GM12878 (cell line): Measurements from ENCODE around the gene MORC1. TPM values are rescaled to one million over a fixed set of nuclear protein-coding genes. Genes with fewer than 3 reads are reported as not detected.

Experiments
- ATAC-seq: fragments of 200-7000 bp; cut with Tn5 transposase; 3 replicates; pipeline ENCODE4 v1.9.1; 2020; ENCODE audit warnings: mild to moderate bottlenecking, moderate library complexity
- BruUV-seq: library from RNA; stranded (reverse); fragments of 400-500 nt; replicated peaks from 2 replicates; lab custom pipeline; 2021; lab: Mats Ljungman, UMichigan
- CTCF ChIA-PET: fragments of 300-600 bp; sonication (Branson Sonifier 250); formaldehyde crosslinking; extraction: SDS; loops from one replicate; lab custom pipeline; 2021; ENCODE audit warnings: inconsistent platforms; lab: Yijun Ruan, JAX
- POLR2A ChIA-PET: fragments of 350-600 bp; formaldehyde crosslinking; extraction: SDS; loops from one replicate; lab custom pipeline; 2021; ENCODE audit warnings: inconsistent platforms; lab: Charles Lee
- RAD21 ChIA-PET: fragments of 300-600 bp; sonication (Branson Sonifier 250); formaldehyde crosslinking; loops from one replicate; lab custom pipeline; 2023; ENCODE audit warnings: antibody characterized with exemption; ENCODE audit not compliant: unreplicated experiment; lab: Charles Lee
- SMC1A ChIA-PET: fragments of 300-600 bp; sonication (Branson Sonifier 250); formaldehyde crosslinking; loops from one replicate; lab custom pipeline; 2023; ENCODE audit not compliant: unreplicated experiment, uncharacterized antibody; lab: Charles Lee
- DNase-seq: peaks from one replicate; pipeline ENCODE4 v3.0.0-alpha.2; 2011; ENCODE audit warnings: low read depth, low spot score
- FAIRE-seq: peaks from 3 replicates; lab custom pipeline; 2011; peaks lifted over from hg19 to GRCh38; lab: Jason Lieb, UNC
- H2AFZ ChIP-seq: 2 replicates; pipeline ENCODE4 v1.6.0; 2011; ENCODE audit warnings: low read depth, low read length, control low read depth; ENCODE audit not compliant: control insufficient read depth
- H3K27ac ChIP-seq: 2 replicates; pipeline ENCODE4 v1.5.1; 2011; ENCODE audit warnings: control low read depth; ENCODE audit not compliant: control insufficient read depth, insufficient read depth
- H3K27me3 ChIP-seq, 2 experiments: replicated peaks in 1 of 2; 2 replicates each; pipeline versions ENCODE4 v1.6.0 to v1.6.1; 2011; ENCODE audit warnings: low read length in 1 of 2; ENCODE audit not compliant: control insufficient read depth in 2 of 2, insufficient read depth in 2 of 2
- H3K36me3 ChIP-seq, 2 experiments: 2 replicates each; pipeline ENCODE4 v1.5.1; 2011; ENCODE audit warnings: low read length in 1 of 2; ENCODE audit not compliant: control insufficient read depth in 2 of 2, insufficient read depth in 2 of 2
- H3K4me1 ChIP-seq: 2 replicates; pipeline ENCODE4 v1.6.1; 2011; ENCODE audit warnings: mild to moderate bottlenecking, low read length, moderate library complexity, mixed read lengths; ENCODE audit not compliant: control insufficient read depth, insufficient read depth
- H3K4me2 ChIP-seq: 2 replicates; pipeline ENCODE4 v1.6.0; 2011; ENCODE audit warnings: control low read depth; ENCODE audit not compliant: control insufficient read depth, insufficient read depth
- H3K4me3 ChIP-seq: fragments of 200-600 bp; sonication (generic); 2 replicates; pipeline ENCODE4 v1.5.1; 2016
- H3K79me2 ChIP-seq: 2 replicates; pipeline ENCODE4 v1.6.0; 2011; ENCODE audit warnings: low read length; ENCODE audit not compliant: control insufficient read depth, insufficient read depth
- H3K9ac ChIP-seq: 2 replicates; pipeline ENCODE4 v1.8.0; 2011; ENCODE audit warnings: low read length, control low read depth, mixed read lengths; ENCODE audit not compliant: control insufficient read depth, insufficient read depth
- H3K9me3 ChIP-seq: replicated peaks from 3 replicates; pipeline ENCODE4 v1.5.1; 2011; ENCODE audit warnings: mild to moderate bottlenecking, low read length; ENCODE audit not compliant: control insufficient read depth, insufficient read depth
- H4K20me1 ChIP-seq: 2 replicates; pipeline ENCODE4 v1.6.0; 2011; ENCODE audit not compliant: control insufficient read depth, insufficient read depth
- BCL11A ChIP-seq: IDR thresholded peaks from 2 replicates; pipeline ENCODE4 v1.6.1; 2011; ENCODE audit warnings: low read depth, low read length
- CHD4 ChIP-seq: fragments of 200-600 bp; sonication (generic); IDR thresholded peaks from 2 replicates; pipeline ENCODE4 v1.6.1; 2016; ENCODE audit warnings: mild to moderate bottlenecking
- CREM ChIP-seq: IDR thresholded peaks from 2 replicates; pipeline ENCODE4 v1.6.1; 2014; ENCODE audit warnings: antibody characterized with exemption, low read depth
- EP300 ChIP-seq, 2 experiments: fragments of 150-350 bp in 1 of 2; IDR thresholded peaks; 2 replicates each; pipeline ENCODE4 v1.6.1; 2011 to 2012; ENCODE audit warnings: low read depth in 2 of 2, low read length in 2 of 2, borderline replicate concordance in 1 of 2, improper control_type of control experiment in 1 of 2, inconsistent platforms in 1 of 2; ENCODE audit not compliant: control insufficient read depth in 1 of 2
- FOXM1 ChIP-seq: IDR thresholded peaks from 2 replicates; pipeline ENCODE4 v1.6.1; 2012; ENCODE audit warnings: low read depth, mild to moderate bottlenecking, inconsistent platforms, low read length, moderate library complexity
- GABPA ChIP-seq: IDR thresholded peaks from 2 replicates; pipeline ENCODE4 v1.6.1; 2014; ENCODE audit warnings: antibody characterized with exemption, low read depth, mild to moderate bottlenecking, inconsistent platforms
- HCFC1 ChIP-seq: fragments of 150-350 bp; IDR thresholded peaks from 2 replicates; pipeline ENCODE4 v1.6.1; 2014; ENCODE audit warnings: low read length
- MEF2B ChIP-seq: fragments of 450-650 bp; IDR thresholded peaks from 2 replicates; pipeline ENCODE4 v1.6.1; 2018; ENCODE audit warnings: mild to moderate bottlenecking, moderate library complexity; ENCODE audit not compliant: partially characterized antibody, poor library complexity, severe bottlenecking
- RAD21 ChIP-seq: IDR thresholded peaks from 2 replicates; pipeline ENCODE4 v1.6.1; 2011; ENCODE audit warnings: mild to moderate bottlenecking, low read depth, low read length, moderate library complexity; ENCODE audit not compliant: insufficient read depth
- RUNX3 ChIP-seq: IDR thresholded peaks from 2 replicates; pipeline ENCODE4 v1.6.1; 2012; ENCODE audit warnings: low read length, inconsistent platforms
- SMAD5 ChIP-seq: IDR thresholded peaks from 2 replicates; pipeline ENCODE4 v1.6.1; 2016; ENCODE audit warnings: antibody characterized with exemption, low read depth
- TARDBP ChIP-seq: IDR thresholded peaks from 2 replicates; pipeline ENCODE4 v1.6.1; 2016; ENCODE audit warnings: borderline replicate concordance
- ZNF24 ChIP-seq: fragments of 450-650 bp; IDR thresholded peaks from 2 replicates; pipeline ENCODE4 v1.6.1; 2017; ENCODE audit warnings: antibody characterized with exemption, mild to moderate bottlenecking
- WGBS: methylation state at CpG from one replicate; pipeline ENCODE4 v1.1.6; 2016; ENCODE audit warnings: low lambda C conversion rate; ENCODE audit not compliant: insufficient replicate concordance, insufficient coverage; ENCODE audit errors: missing lambda C conversion rate; 5-methylcytosine and 5-hydroxymethylcytosine counted together
- in situ Hi-C: fragments of 300-500 bp; cut with MboI; formaldehyde crosslinking; loops from 9 replicates; pipeline ENCODE4 v1.14.3; 2018; ENCODE audit warnings: mixed read lengths
- intact Hi-C: fragments of 100-400 bp; cut with micrococcal nuclease; formaldehyde crosslinking; loops from one replicate; pipeline ENCODE4 v1.14.2; 2022; ENCODE audit not compliant: unreplicated experiment
- polyA plus RNA-seq, 11 experiments: library from polyadenylated mRNA; depleted of rRNA in 4 of 11; unstranded in 6 of 11; stranded (reverse) in 5 of 11; fragments of >200 nt; fragmentation: Nextera tagmentation in 4 of 11; fragmentation: Illumina TruSeq in 1 of 11; extraction: Ambion mirVana in 4 of 11; extraction: Trizol in 1 of 11; gene quantifications; 1 replicate in 1 of 11; 2 replicates in 10 of 11; pipeline versions ENCODE4 v1.2.1 to v1.2.3, GENCODE V29; 2011 to 2016; ENCODE audit warnings: inconsistent platforms in 2 of 11, missing spikeins in 2 of 11, low read depth in 1 of 11
- total RNA-seq, 4 experiments: library from RNA; depleted of rRNA in 3 of 4; stranded (reverse); fragments of >200 nt in 3 of 4; fragmentation: Illumina TruSeq in 1 of 4; extraction: Trizol in 1 of 4; gene quantifications; 2 replicates each; pipeline versions ENCODE4 v1.2.1 to v1.2.3, GENCODE V29; 2013 to 2021
- TF ChIP-seq, protein P1 (sequence below): fragments of 450-650 bp; IDR thresholded peaks from 2 replicates; pipeline ENCODE4 v1.6.1; 2017; ENCODE audit warnings: mild to moderate bottlenecking, low read depth, inconsistent platforms; ENCODE audit not compliant: poor library complexity, severe bottlenecking
- TF ChIP-seq, protein P2 (sequence below): IDR thresholded peaks from 2 replicates; pipeline ENCODE4 v1.6.1; 2012; ENCODE audit warnings: low read depth, low read length, improper control_type of control experiment
- TF ChIP-seq, protein P3 (sequence below): fragments of 150-350 bp; IDR thresholded peaks from 2 replicates; pipeline ENCODE4 v1.6.1; 2014; ENCODE audit warnings: mild to moderate bottlenecking, low read depth, low read length
- TF ChIP-seq, protein P4 (sequence below): fragments of 450-650 bp; IDR thresholded peaks from 2 replicates; pipeline ENCODE4 v1.6.1; 2017; ENCODE audit warnings: mild to moderate bottlenecking, moderate library complexity

MORC1 gene
- total and polyA plus RNA-seq, 10 of the 15 experiments (the other 5 are each of a cell fraction or from before 2014, with no cell fraction given) = 0.18 TPM; not detected in 9

DNA sequence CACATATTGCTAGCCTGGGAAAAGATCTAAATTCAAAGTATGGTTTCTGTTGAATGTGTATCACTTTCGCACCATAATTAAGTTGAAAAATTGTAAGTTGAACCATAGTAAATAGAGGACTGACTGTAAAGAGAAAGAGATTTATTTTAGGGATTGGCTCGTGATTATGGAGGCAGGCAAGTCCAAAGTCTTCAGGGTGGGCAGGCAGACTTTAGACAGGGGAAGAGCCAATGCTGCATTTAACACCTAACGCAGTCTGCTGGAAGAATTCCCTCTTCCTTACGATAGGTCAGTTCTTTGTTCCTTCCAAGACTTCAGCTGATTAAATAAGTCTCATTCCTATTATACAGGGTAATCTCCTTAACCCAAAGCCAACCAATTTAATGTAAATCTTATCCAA is 34.4 kb upstream of the MORC1 start:
- H3K9ac ChIP-seq = no peak overlapping the region
- no peaks in the 10 kb centered on the region for H3K27me3 ChIP-seq
- no peak overlapping the region for H3K27ac ChIP-seq
- no TSS peak for BruUV-seq
- no peak for DNase-seq
- H2AFZ ChIP-seq = no peak overlapping the region
- no peak for ATAC-seq
- ChIA-PET POLR2A (no interaction called here), SMC1A (no interaction called here), RAD21 (no interaction called here), CTCF (no interaction called here)
- WGBS = 20% methylated on average over 4 of the region's 4 CpGs
- no peaks in the 10 kb centered on the region for H3K9me3 ChIP-seq
- intact Hi-C loops = no loop called here
- FAIRE-seq = no peak
- no peaks in the 10 kb centered on the region for H3K36me3 ChIP-seq
- H3K4me2 ChIP-seq = no peak overlapping the region
- H4K20me1 ChIP-seq = no peaks in the 10 kb centered on the region
- H3K79me2 ChIP-seq = no peaks in the 10 kb centered on the region
- in situ Hi-C loops = no loop called here
- no peaks in the 10 kb centered on the region for H3K4me1 ChIP-seq
- no peak overlapping the region for H3K4me3 ChIP-seq
- TF ChIP-seq GABPA = no peak
- no peak for TF ChIP-seq BCL11A
- TF ChIP-seq CREM = no peak
- TF ChIP-seq HCFC1 = no peak
- TF ChIP-seq SMAD5 = no peak
- no peak for TF ChIP-seq FOXM1
- no peak for TF ChIP-seq EP300 (IDR thresholded peaks at IDR 0.05; ENCODE audit: borderline replicate concordance in 1 of 2, control insufficient read depth in 1 of 2, low read depth in 2 of 2, low read length in 2 of 2)
- TF ChIP-seq CHD4 = no peak
- no peak for TF ChIP-seq RAD21
- TF ChIP-seq, protein P1, sequence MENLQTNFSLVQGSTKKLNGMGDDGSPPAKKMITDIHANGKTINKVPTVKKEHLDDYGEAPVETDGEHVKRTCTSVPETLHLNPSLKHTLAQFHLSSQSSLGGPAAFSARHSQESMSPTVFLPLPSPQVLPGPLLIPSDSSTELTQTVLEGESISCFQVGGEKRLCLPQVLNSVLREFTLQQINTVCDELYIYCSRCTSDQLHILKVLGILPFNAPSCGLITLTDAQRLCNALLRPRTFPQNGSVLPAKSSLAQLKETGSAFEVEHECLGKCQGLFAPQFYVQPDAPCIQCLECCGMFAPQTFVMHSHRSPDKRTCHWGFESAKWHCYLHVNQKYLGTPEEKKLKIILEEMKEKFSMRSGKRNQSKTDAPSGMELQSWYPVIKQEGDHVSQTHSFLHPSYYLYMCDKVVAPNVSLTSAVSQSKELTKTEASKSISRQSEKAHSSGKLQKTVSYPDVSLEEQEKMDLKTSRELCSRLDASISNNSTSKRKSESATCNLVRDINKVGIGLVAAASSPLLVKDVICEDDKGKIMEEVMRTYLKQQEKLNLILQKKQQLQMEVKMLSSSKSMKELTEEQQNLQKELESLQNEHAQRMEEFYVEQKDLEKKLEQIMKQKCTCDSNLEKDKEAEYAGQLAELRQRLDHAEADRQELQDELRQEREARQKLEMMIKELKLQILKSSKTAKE = no peak
- TF ChIP-seq, protein P2, sequence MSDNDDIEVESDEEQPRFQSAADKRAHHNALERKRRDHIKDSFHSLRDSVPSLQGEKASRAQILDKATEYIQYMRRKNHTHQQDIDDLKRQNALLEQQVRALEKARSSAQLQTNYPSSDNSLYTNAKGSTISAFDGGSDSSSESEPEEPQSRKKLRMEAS = no peak
- no peak for TF ChIP-seq MEF2B
- TF ChIP-seq TARDBP = no peak
- TF ChIP-seq RUNX3 = no peak
- TF ChIP-seq, protein P3, sequence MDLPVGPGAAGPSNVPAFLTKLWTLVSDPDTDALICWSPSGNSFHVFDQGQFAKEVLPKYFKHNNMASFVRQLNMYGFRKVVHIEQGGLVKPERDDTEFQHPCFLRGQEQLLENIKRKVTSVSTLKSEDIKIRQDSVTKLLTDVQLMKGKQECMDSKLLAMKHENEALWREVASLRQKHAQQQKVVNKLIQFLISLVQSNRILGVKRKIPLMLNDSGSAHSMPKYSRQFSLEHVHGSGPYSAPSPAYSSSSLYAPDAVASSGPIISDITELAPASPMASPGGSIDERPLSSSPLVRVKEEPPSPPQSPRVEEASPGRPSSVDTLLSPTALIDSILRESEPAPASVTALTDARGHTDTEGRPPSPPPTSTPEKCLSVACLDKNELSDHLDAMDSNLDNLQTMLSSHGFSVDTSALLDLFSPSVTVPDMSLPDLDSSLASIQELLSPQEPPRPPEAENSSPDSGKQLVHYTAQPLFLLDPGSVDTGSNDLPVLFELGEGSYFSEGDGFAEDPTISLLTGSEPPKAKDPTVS = no peak
- no peak for TF ChIP-seq ZNF24
- TF ChIP-seq, protein P4, sequence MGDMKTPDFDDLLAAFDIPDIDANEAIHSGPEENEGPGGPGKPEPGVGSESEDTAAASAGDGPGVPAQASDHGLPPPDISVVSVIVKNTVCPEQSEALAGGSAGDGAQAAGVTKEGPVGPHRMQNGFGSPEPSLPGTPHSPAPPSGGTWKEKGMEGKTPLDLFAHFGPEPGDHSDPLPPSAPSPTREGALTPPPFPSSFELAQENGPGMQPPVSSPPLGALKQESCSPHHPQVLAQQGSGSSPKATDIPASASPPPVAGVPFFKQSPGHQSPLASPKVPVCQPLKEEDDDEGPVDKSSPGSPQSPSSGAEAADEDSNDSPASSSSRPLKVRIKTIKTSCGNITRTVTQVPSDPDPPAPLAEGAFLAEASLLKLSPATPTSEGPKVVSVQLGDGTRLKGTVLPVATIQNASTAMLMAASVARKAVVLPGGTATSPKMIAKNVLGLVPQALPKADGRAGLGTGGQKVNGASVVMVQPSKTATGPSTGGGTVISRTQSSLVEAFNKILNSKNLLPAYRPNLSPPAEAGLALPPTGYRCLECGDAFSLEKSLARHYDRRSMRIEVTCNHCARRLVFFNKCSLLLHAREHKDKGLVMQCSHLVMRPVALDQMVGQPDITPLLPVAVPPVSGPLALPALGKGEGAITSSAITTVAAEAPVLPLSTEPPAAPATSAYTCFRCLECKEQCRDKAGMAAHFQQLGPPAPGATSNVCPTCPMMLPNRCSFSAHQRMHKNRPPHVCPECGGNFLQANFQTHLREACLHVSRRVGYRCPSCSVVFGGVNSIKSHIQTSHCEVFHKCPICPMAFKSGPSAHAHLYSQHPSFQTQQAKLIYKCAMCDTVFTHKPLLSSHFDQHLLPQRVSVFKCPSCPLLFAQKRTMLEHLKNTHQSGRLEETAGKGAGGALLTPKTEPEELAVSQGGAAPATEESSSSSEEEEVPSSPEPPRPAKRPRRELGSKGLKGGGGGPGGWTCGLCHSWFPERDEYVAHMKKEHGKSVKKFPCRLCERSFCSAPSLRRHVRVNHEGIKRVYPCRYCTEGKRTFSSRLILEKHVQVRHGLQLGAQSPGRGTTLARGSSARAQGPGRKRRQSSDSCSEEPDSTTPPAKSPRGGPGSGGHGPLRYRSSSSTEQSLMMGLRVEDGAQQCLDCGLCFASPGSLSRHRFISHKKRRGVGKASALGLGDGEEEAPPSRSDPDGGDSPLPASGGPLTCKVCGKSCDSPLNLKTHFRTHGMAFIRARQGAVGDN = no peak
